Limb (tissue), 2 donors: ENCODE data around the gene LTBR.

ENCODE experiments used
- DNase-seq, 2 donors: peaks; one replicate each; pipeline ENCODE4 v3.0.0-alpha.2; 2016; ENCODE audit errors: extremely low spot score in 2 of 2

Gene LTBR

GRCh38 chr12:6382371-6382770 is 1.6 kb upstream of the LTBR start:
- DNase-seq: no peak

- DNase-seq: no peak
Measured at GRCh38 chr12:6382982-6383381, 980 bp upstream of the LTBR start.

- DNase-seq: no peak
Measured at GRCh38 chr12:6384499-6385436, 806 bp downstream of the LTBR start.

- no peak for DNase-seq
Measured at GRCh38 chr12:6386038-6386437, 2.1 kb downstream of the LTBR start.

GRCh38 chr12:6386491-6386890 is 2.5 kb downstream of the LTBR start:
- DNase-seq: no peak

GRCh38 chr12:6387541-6387940 is 3.6 kb downstream of the LTBR start:
- no peak for DNase-seq

DNA sequence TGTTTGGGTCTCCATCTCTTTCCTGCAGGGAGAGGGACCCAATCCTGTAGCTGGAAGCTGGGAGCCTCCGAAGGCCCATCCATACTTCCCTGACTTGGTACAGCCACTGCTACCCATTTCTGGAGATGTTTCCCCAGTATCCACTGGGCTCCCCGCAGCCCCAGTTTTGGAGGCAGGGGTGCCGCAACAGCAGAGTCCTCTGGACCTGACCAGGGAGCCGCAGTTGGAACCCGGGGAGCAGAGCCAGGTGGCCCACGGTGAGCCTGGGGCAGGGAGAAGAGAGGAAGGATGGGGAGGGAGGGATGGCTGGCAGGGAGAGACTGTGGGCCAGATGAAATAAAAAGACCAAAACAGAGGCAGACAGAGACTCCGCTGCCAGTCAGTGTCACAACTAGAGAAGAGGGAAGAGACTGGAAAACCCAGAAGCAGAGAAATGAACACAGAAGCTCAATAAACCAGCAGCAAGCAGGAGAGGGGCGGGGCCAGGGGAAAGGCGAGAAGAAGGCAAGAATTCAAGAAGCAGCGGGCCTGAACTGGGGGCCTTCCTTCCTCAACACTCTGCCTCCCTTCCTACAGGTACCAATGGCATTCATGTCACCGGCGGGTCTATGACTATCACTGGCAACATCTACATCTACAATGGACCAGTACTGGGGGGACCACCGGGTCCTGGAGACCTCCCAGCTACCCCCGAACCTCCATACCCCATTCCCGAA is 6.3 kb downstream of the LTBR start:
- no peak for DNase-seq

DNA sequence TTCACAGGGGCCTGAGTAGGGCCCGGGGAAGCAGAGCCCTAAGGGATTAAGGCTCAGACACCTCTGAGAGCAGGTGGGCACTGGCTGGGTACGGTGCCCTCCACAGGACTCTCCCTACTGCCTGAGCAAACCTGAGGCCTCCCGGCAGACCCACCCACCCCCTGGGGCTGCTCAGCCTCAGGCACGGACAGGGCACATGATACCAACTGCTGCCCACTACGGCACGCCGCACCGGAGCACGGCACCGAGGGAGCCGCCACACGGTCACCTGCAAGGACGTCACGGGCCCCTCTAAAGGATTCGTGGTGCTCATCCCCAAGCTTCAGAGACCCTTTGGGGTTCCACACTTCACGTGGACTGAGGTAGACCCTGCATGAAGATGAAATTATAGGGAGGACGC is 7.1 kb downstream of the LTBR start:
- DNase-seq: no peak

DNA sequence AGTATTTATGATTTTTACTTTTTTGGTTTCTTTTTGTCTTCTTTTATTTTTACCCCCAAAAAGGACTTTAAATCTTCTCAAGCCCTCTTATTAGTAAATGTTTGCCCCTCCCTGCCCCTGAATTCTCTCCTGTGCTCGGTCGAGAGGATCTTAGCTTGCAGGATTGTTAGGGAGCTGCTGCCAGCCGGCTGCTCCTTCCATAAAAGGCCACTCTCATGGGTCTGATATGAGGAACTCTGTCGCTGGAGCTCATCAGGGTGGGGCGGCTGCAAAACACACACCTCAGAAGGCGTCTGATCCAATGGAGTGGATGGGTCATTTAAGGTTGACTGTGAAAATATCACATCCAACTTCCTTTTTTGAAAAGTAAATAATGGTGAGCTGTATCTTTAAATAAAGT is 8.5 kb downstream of the LTBR start:
- DNase-seq: no peak

GRCh38 chr12:6393109-6393508 is 9.1 kb downstream of the LTBR start:
- DNase-seq: no peak

DNA sequence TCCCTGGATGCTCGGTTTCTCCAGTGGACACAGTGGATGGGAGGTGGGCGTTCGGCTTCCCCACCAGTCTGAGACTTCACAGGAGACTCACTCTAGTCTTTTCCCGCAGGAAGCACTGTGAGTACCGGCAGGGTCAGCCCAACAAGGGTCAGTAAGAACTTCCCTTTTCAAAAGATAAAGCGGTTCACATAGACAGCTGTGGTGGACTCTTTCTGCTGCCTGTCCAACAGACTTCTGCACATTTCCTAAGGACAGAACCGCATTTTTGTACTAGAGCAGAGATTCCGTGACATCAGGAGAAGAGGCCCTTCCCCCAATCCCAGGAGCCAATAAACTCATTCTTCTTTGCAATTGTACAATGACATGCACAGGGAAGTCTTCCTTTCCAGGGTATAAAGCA is 10.4 kb downstream of the LTBR start:
- no peak for DNase-seq

DNA sequence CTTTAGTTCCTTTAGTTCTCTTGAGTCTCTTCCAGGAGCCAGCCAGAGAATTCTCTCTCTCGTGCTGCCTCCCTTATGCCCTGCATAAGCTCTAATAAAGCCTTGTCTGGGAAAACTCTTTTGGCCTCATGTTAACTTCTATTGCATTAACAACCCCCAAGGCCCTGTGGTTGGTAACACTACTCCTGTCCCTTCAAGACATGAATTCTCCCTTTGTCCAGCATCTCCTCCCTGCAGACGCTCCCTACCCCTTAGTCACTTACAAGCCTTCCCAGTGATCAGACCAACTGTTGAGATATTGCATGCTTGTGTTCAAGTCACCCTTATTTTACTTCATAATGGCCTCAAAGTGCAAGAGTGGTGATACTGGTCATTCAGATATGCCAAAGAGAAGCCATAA is 12.1 kb downstream of the LTBR start:
- DNase-seq: no peak

DNA sequence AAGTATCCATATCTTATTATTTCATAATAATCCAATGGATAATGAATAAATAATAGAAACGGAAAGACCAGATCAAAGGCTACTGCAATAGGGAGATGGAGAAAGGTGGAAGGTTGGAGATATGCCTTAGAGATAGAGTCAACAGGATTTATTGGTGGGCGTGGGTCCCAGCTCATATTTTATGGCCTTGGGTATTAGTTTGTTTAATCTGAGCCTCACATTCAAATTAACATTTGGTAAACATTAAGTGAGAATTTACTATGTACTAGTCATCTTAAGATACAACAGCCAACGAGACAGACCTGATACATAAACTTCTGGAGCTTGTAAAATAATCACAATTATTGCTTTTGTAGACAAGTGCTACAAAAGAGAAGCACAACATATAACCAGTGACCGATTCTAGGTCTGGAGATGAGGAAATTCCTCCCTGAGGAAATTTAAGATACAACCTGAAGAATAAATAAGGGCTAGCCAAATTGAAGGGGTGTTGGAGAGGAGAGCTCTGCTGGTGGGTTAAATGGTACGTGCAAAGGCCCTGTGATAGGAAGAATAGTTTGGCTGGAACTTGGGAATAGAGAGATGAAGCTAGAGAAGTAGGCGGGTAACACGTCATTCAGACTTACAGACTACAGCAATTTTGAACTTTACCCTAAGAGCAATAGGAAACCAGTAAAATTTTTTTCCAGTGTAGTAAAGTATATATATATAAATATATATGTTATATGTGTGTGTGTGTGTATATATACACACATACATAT is 16.1 kb downstream of the LTBR start:
- DNase-seq: no peak

GRCh38 chr12:6404390-6404789 is 20.4 kb downstream of the LTBR start:
- DNase-seq: no peak

GRCh38 chr12:6405963-6406362 is 22.0 kb downstream of the LTBR start:
- no peak for DNase-seq

- DNase-seq: no peak
Measured at GRCh38 chr12:6407236-6407954, 23.4 kb downstream of the LTBR start.

GRCh38 chr12:6416596-6416995 is 32.6 kb downstream of the LTBR start:
- no peak for DNase-seq

DNA sequence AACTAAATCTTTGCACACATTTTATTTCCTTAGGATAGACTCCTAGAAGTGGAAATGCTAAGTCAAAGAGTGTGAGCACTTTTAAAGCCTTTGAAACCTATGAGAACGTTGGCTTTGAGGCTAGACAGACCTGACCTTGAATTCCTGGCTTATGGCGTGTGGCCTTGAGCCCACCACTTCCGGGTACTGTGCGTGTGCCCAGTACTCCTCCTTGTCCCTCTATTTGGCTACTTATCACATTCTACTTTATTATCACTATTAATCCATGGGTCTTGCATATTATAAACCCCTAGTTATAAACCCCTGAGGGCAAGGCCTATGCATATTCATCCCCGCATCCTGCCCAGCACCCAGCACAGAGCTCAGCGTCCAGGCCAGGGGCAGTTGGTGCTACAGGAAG is 34.8 kb downstream of the LTBR start:
- DNase-seq: no peak

DNA sequence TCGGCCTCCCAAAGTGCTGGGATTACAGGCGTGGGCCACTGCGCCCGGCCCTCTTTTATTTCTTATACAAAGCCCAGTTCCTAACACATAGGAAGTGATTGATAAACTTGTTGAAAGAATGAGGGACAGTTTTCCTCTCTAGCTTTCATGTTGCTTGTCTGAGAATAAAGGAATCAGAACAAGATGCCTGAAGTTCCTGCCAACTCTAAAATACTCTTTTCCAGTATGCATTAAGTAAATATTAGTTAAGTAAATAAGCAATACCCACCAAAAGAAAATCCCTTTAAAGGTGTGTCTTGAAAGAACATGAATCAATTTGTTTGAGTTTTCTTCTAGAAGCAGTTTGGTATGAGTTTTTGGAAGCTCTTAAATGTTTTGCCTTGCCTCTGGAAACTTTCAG is 36.4 kb downstream of the LTBR start:
- no peak for DNase-seq

DNA sequence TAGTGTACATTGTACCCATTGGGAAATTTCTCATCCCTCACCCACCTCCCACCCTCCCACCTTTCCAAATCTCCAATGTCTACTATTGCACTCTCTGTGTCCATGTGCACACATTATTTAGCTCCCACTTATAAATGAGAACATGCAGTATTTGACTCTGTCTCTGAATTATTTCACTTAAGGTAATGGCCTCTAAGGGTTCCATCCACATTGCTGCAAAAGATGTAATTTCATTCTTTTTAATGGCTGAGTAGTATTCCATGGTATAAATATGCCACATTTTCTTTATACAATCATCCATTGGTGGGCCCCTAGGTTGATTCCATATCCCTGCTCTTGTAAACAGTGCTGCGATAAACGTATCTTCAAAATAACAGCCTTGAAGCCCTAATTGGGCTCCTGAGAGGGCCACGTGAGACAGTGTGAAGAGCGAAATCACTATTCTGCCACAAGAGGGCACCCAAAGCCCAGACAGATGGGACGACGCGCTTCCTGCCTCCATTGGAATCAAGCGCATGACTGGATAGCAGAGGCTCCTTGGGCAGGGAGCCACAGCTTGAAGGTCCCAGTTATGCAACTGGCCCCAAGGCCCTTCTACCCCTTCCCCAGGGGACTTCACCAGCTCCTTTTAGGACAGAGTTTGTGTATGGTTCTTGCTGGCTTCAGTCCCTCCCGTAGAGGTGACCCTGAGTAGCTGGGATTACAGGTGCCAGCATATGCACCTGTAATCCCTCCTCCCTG is 39.5 kb downstream of the LTBR start:
- peak; percentile 71 to 83 for DNase-seq

DNA sequence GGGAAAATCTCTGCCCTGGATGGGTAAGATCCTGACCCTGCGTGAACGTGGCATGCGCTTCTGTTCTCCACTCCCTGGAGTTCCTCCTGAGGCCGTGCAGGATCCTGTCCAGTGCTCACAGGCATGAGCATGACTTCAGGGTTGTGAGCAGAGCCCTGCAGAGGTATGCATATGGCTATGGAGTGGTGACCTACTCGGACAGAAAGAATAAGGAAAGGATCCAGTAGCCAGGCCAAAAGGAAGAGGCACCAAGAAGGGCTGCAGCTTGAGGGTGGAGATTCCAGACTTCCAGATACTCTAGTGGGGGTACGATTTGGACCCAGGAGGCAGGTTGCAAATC is 40.0 kb downstream of the LTBR start:
- DNase-seq: no peak
